ENCODE measurements around the gene FRMD4A. TPM values are rescaled to one million over a fixed set of nuclear protein-coding genes. Genes with fewer than 3 reads are reported as not detected.

The FRMD4A gene
- total RNA-seq, 1 experiment from 2014 or later: 19.6 TPM

DNA sequence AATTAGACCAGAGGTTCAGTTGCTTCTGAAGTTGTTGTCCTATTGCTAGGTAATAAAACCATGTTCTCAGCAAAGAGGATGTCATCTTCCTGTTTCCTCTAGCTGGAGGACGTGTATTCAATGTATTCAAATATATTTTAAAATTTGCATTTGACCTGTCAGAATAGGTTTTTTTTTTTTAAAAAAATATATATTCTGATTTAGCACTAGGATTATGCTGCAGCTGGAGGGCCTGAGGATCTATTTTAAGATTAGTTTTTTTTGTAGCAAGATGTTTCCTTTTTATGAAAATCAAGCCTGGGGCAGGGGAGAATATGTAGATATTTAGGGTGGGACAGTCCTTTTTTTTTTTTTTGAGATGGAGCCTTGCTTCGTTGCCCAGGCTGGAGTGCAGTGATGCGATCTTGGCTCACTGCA, 337.0 kb downstream of the FRMD4A start:
- Histone ChIP-seq H3K27ac (ENCODE audit: insufficient read length, low read depth, low read length) (no peak overlapping the region), H2BK12ac (ENCODE audit: insufficient read length, low read depth, low read length) (no peak overlapping the region), H2BK20ac (ENCODE audit: low read depth, low read length, poor library complexity, severe bottlenecking) (no peak overlapping the region), H3K4me1 (ENCODE audit: insufficient read depth, low read length) (no peaks in the 10 kb centered on the region), H4K5ac (ENCODE audit: insufficient read length, low read depth, low read length) (no peak overlapping the region), H4K91ac (ENCODE audit: insufficient read length, low read depth, low read length) (no peak overlapping the region), H3K9ac (ENCODE audit: extremely low read depth, insufficient read length, low read length) (no peak overlapping the region), H3K79me2 (ENCODE audit: insufficient read depth, low read length) (no peaks in the 10 kb centered on the region), H4K8ac (replicated peaks; ENCODE audit: insufficient read length, low read depth, low read length) (no peak overlapping the region), H2BK120ac (ENCODE audit: low read depth, low read length, poor library complexity, severe bottlenecking) (no peak overlapping the region), H3K4ac (ENCODE audit: low read depth, low read length) (no peak overlapping the region), H3T11ph (ENCODE audit: low read length) (no peak overlapping the region), H3K4me2 (ENCODE audit: insufficient read depth, insufficient read length, low read length) (no peak overlapping the region), H3K23ac (ENCODE audit: insufficient read length, low read depth, low read length) (no peak overlapping the region), H3K27me3 (ENCODE audit: insufficient read depth, low read length) (no peaks in the 10 kb centered on the region), H3K18ac (ENCODE audit: insufficient read length, low read depth, low read length) (no peak overlapping the region), H4K20me1 (ENCODE audit: control insufficient read depth, insufficient read depth, insufficient read length) (no peaks in the 10 kb centered on the region), H3K79me1 (ENCODE audit: insufficient read depth, low read depth, low read length, poor library complexity, severe bottlenecking) (no peaks in the 10 kb centered on the region), H2AFZ (ENCODE audit: low read length) (no peak overlapping the region), H3K56ac (ENCODE audit: insufficient read length, low read depth, low read length) (no peak overlapping the region), H3K23me2 (ENCODE audit: insufficient read length, low read depth, low read length, poor library complexity, severe bottlenecking) (no peaks in the 10 kb centered on the region), H2AK5ac (ENCODE audit: insufficient read length, low read length) (no peak overlapping the region), H2BK5ac (ENCODE audit: insufficient read length, low read length) (no peak overlapping the region), H3K9me3 (ENCODE audit: control insufficient read depth, low read depth, low read length) (no peaks in the 10 kb centered on the region), H3K14ac (ENCODE audit: insufficient read depth, low read length) (no peak overlapping the region), H2BK15ac (ENCODE audit: low read depth, low read length) (no peak overlapping the region)
- no peak for DNase-seq
- Mint-ChIP-seq H3K4me1 (peaks cover 17 to 23% of the 10 kb centered on the region in 2 experiments), H3K4me3 (no peak overlapping the region), H3K27me3 (ENCODE audit: low read depth) (no peaks in the 10 kb centered on the region; the same call in 1 of the 2 replicates), H3K9me3 (no peaks in the 10 kb centered on the region; a peak in 2 of 5 replicates), H3K27ac (peak overlapping the region in 1 of 3 experiments; percentile 66; a peak in 1 of 7 replicates), H3K36me3 (ENCODE audit: insufficient read depth in 1 of 3, low read depth in 3 of 3) (no peaks in the 10 kb centered on the region; a peak in 2 of 7 replicates)
- no CpG with 5 or more reads among the region's 3 CpGs for WGBS (ENCODE audit: extremely low coverage, insufficient read length, low lambda C conversion rate)
- TF ChIP-seq, protein P1, sequence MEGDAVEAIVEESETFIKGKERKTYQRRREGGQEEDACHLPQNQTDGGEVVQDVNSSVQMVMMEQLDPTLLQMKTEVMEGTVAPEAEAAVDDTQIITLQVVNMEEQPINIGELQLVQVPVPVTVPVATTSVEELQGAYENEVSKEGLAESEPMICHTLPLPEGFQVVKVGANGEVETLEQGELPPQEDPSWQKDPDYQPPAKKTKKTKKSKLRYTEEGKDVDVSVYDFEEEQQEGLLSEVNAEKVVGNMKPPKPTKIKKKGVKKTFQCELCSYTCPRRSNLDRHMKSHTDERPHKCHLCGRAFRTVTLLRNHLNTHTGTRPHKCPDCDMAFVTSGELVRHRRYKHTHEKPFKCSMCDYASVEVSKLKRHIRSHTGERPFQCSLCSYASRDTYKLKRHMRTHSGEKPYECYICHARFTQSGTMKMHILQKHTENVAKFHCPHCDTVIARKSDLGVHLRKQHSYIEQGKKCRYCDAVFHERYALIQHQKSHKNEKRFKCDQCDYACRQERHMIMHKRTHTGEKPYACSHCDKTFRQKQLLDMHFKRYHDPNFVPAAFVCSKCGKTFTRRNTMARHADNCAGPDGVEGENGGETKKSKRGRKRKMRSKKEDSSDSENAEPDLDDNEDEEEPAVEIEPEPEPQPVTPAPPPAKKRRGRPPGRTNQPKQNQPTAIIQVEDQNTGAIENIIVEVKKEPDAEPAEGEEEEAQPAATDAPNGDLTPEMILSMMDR (conservative IDR thresholded peaks at IDR 0.05): no peak

Measured in H9 (cell line).